HG03432 (cell line): ENCODE data around the gene RAB3B.
"Not testable (repeated sequence)": the region's sequence is repeated elsewhere in the genome, so short reads cannot be mapped to it uniquely, and the experiment has no call there.

Source experiments
- ATAC-seq: cut with Tn5 transposase; IDR thresholded peaks from one replicate; pipeline ENCODE4 v1.9.1; 2021; ENCODE audit warnings: mild to moderate bottlenecking, moderate library complexity; ENCODE audit not compliant: unreplicated experiment

The RAB3B gene

DNA sequence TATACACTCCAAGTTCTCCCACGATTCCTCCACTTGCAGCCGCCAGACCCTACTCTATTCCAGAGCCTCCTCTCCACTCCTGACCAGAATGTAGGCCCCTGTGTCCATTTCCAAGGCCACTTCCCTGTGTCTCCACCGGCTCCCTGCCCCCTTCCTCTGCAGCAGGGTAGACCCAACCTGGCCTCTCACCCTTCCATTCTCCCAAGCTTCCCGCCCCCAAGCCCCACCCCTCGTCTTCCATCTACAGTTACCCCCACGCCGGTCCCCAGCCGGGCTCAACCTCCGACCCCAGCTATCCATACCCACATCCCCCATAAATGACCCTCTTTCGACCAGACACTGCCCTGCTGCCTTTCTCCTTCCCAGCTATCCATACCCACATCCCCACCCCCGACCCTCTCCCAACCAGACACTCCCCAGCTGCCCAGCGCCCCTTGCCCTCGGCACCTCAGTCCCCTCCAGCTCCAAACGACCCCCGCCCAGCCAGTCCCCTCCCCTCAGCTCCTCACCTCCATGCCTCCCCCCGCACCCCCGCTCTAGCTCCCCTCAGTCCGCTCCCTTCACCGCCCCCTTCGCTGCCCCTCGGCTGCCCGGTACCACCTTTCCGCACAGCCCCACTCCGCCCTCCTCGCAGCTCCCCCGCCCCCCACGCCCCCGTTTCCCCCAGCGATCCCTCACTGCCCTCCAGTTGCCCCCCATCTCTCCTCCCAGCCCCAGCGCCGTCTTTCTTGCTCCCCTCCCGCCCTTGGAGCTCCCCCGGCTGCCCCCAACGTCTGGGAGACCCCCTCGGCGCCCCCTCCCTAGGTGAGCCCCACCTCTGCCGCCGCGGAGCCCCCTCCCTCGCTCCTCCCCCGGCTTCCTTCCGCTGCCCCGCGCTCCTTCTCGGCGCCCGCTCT is 670 bp downstream of the RAB3B start:
- no peak for ATAC-seq

DNA sequence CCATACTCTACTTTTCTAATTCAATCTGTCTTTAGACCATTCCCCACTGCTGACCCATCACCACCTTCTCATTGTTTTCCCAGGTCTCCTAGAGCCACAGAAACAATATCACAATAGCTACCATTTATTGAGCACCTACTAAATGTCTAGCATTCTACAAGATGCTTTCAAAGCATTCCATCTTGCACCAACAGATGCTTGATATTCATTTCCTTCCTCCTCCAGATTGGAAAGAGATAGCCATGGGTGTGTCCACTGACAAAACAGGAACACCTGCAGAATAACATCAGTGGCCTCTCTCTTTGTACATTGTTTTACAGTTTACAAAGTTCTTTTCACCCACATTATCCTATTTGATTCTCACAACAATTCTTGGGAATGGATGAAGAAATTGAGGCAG is 2.2 kb downstream of the RAB3B start:
- no peak for ATAC-seq

DNA sequence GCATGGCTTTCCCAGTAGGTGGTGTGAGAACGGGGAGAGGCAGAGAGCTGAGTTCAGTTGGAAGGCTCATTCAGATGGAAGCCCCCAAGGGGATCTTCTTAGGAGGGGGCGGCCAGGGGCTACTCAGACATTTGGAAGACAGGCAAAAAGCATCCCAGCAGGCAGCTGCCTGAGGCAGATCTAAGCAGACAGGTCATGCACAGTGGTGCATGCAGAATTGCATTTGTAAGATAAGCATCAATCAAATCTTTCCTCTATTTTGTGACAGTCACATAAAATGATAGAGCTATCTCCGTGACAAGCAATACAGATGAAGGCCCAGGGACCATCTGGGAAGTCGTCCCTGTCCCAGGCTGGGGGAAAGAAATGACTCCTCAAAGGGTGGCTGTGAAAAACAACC is 3.8 kb downstream of the RAB3B start:
- ATAC-seq = no peak

DNA sequence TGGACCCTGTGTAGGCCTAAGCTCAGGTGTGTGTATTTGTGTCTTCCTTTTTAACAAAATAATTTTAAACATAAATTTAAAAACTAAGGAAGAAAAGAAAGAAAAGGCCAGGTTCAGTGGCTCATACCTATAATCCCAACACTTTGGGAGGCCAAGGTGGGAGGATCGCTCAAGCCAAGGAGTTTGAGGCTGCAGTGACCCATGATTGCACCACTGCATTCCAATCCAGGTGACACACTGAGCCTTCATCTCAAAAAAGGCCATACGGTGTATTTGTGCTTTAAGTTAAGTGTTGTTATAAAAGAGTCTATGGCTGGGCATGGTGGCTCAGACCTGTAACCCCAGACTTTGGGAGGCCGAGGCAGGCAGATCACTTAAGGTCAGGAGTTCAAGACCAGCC is 8.3 kb downstream of the RAB3B start:
- ATAC-seq = no peak

DNA sequence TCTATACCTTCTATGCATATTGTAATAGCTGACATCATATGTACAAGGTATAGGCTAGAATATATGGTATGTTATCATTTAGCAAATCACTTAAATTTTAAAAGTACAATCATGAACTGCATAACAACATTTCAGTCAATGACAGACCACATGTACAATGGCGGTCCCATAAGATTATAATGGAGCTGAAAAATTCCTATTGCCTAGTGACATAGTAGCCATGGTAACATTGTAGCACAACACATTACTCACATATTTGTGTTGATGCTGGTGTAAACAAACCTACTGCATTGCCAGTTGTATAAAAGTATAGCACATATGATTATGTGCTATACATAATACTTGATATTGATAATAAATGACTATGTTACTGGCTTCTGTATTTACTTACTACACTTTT is 8.9 kb downstream of the RAB3B start:
- ATAC-seq = no peak

DNA sequence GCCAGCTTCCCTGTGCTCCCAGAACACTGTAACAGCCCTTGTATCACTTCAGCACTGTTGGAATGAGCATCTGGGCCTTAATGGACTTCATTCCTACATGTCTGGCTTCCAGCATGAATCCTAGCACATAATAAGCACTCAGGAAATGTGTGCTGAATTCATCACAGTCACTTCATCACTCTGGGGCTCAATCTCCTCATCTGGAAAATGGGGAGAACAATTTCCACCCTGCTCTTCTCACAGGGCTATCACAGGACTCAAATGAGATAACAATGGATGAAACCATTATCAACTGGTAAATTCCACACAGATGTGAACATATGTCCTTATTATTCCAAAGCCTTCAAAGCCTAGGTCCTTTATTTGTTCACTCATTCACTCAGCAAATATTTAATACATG is 12.4 kb downstream of the RAB3B start:
- ATAC-seq = no peak

DNA sequence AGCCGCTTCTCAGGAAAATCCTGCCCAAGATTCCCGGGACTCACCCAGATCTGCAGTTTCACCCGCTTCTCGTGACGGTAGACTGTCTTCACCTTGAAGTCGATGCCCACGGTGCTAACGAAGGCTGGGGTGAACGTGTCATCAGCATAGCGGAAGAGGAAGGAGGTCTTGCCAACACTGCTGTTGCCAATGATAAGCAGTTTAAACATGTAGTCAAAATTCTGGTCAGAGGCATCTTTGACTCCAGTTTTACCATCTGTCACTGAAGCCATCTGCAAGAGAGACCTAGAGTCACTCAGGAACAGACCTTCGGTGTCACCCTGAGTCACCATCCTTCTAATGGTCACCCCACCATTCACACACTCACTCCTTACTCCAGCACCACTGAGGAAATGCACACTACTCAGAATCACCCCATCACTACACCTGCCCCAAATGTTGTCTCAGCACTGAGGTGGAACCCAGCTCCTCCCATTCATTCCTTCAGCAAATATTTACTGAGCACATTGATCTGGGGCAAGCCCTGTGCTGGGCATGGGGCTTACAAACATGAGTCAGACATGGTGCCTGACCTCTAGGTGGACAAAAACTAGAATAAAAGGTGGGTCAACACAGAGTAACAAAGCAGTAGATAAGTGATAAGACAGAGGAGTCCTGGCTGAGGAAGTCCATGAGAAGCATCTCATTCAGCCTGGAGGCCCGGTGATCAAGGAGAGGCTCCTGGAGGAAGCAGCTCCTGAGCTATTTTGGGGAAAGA is 13.5 kb downstream of the RAB3B start:
- ATAC-seq = no peak

DNA sequence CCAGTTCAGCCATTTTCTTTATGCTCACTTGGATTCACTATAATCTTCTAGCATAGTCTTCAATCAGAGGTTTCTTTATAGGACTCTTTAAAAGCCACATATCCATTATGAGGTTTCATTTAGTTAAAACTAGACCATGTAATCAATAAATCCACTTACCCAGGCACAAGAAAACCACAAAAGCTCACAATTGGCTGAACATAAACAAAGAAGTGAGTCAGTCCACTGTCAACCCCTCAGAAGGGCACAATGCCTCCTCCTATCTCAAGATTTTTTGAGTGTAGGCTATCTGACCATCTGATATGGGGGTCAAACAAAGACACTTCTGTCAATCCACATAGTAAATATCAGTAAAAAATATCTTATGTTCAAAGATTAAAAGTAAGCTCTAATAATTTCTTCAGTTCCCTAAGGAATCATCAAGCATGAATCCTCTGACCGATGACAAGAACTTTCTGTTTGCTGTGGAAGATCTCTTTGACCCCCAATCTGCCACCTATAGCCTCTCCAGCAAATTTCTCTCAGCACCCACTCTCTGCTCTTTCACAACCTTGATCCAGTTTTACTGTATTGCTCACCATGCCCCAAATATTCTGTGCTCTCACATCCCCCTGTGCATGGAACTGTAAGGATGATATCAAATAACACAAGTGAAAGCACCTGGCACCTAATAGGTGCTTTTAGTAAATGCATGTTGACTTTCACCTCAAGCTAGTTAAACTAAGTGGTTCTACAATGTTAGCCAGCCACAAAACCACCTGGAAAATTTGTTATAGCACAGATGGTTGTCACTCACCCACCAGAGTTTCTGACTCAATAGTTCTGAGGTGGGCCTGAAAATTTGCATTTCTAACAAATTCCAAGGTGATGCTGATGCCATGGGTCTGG is 16.7 kb downstream of the RAB3B start:
- peak; percentile 49 for ATAC-seq

DNA sequence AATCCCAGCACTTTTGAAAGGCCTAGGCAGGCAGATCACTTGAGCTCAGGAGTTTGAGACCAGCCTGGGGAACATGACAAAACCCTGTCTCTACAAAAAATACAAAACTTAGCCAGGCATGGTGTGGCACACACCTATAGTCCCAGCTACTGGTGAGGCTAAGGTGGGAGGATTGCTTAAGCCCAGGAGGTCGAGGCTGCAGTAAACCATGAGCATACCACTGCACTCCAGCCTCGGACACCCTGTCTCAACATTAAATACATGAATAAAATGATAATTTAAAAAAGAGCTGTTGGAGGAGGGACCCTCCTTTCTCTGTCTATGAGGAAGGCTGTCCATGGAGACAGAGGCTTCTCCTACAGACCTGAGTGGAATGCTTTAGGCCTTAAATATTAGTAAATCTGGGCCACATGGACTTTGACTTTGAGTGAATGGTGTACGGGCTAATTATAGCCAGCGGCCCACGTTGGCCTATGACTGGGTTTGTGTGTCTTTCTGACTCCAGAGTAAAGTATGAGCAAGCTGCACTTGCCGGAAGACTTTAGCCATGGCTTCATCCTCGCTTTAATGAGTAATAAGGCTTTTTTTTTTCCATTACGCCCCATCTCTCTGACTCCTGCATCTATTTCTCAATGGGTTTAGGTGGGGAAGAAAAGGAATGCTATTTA is 21.3 kb downstream of the RAB3B start:
- ATAC-seq = no peak

DNA sequence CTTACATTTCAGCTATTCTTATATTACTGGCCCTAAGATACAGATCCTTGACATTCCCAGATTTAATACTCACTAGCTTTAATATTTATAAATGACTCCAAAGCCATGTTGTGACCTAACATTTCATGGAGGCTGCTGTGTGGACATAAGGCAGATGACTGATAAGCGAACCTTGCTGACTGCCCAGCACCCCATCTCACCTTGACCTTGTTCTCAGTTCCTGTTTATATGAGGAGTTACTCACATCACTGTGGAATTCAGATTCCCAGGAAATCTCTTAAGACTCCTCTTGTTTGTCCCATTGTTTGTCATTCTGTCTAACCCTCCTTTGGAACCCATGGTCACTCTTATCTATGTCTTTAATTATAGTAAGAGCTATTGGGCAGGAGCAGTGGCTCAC is 21.9 kb downstream of the RAB3B start:
- ATAC-seq = no peak

DNA sequence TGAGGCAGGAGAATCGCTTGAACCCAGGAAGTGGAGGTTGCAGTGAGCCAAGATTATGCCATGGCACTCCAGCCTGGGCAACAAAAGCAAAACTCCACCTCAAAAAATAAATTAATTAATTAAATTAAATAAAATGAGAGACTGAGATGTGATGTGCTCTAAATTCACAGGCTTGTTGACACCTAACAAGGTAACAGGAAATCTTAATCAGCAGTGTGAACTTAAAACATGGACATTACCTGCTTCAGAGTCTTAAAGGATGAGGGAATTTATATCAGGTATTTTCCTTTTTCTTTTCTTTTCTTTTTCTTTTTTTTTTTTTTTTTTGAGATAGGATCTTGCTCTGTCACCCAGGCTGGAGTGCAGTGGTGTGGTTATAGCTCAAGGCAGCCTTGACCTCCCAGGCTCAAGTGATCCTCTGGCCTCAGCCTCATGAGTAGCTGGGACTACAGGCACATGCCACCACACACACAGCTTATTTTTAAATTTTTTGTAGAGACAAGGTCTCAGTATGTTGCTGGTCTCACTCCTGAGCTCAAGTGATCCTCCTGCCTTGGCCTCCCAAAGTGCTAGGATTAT is 23.2 kb downstream of the RAB3B start:
- not testable (repeated sequence) for ATAC-seq

DNA sequence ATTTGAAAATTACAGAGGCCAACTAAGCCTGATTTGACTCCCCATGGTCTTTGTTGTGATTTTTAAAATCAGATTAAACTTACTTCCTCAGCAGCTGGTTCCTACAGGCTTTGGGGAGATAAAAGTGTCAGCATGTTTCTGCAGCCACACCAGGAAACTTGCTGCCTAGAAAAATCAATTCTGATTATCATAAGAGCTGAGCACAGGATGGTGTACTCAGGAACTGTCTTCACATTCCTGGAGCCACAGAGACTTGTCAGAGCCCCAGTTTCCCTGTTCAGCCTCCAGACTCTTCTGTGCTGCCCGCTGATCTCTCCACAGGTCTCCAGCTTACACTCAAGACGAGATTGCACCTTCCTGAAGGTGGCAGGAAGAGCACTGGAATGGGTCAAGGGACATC is 23.9 kb downstream of the RAB3B start:
- no peak for ATAC-seq

DNA sequence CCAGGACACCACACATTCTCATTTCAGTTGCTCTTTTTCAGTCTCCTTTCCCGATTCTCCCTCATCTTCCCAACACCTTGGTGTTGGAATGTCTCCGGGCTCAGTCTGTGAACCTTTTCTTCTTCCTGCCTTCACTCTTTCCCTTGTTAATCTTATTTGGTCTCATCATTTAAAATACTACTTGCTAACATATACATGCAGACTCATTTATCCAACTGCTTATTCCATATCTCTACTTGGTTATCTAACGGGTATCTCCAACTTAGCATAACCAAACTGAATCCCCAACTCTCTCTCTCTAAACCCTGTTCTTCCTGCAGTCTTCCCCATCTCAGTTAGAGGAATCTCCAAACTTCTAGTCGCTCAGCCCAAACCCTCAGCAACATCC is 26.2 kb downstream of the RAB3B start:
- ATAC-seq = no peak

DNA sequence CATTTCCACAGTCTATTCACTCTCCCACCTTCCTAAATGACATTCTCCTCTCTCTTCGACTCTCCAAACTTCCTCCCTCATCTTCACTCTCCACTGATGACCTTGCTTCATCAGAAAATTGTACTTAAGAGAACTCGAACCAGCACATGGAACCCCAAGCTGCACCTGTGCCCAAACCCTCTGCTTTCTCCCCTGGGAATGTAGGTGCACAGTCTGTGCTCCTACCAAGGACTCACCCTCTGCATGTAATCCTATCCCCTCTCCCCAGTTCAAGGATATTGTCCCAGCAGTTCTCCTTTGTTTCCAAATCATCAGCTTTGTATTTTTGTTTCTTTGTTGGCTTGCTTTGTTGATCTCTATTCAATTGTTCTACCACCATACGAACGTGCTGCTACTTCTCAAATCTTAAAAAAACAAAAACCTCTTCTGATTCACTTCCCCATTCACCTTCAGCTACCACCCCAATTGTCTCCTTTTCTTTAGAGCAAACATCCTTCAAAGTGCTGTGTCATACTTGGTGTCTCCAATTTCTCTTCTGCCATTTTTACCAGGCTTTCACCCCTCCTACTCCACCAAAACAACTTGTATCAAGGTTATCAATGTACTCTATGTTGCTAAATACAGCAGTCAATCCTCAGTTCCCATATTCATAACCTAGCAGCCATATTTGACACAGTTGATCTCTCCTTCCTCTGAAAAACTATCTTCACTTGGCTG is 26.8 kb downstream of the RAB3B start:
- no peak for ATAC-seq

DNA sequence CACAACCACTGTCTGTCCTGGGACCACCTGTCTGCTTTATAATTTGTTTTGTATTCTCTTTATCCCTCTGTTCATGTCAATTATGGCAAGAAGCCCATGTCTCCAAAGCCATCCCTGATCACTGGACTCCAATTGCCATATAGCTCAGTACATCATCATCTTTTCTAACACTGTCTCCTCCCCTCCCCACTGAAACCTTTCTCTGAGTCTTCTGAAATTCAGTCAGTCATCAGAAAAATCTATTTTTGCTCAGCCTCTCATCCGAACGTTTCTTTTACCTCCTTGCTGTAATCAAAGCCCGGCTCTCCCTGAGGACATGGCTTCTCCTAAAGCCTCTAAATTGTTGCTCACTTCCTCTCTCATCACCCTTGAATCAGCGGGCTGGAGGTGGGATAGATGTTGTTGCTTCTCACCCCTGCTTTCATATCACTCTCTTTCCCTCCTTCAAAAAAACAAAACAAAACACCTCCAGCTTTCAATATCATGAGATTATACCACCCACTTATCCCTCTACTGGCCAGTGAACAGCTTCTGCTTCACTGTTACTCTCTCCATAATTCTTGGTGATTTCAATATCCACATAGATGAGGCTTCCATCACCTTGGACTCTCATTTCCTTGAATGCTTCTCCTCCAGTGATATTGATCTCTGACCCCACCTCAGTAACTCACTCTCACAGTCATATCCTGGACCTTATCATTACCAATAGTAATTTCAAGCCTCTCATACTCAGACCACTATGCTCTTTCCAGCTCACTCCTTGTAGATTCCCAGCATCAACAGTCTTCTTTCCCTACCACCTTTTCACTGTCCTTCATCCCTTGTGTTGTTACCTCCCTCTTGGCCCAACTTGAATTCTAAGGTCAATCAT is 27.8 kb downstream of the RAB3B start:
- ATAC-seq = no peak

DNA sequence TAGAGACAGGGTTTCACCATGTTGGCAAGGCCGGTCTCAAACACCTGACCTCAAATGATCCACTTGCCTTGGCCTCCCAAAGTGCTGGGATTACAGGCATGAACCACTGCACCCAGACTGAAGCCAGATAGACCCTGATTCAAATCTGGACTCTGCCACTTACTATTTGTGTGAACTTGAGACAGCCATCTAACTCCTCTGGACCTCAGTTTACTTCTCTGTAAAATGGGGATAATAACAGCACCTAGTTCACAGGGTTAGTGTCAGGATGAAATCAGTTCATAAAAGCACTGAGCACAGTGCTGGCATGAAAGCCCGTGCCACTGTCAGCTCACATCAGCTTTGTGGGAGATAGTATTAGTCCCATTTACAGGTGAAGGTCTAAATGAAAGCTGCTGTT is 28.5 kb downstream of the RAB3B start:
- no peak for ATAC-seq

DNA sequence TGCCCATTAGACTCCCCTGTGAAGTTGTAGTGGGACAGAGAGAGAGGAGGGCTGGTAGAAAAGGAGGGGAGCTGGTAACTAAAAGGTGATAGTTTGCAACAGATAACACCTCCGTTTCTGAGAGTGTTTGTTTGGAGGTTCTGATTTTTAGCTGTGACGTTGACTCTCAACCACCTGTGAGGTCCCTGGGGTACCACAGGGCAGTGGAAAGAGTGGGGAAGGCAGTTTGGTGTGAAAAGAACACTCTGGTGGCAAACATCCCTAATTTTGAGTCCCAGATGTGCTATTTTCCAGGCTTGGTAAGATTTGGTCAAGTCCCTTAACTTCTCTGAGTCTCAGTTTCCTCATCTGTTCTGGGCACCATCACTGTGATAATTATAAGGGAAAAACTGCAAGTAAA is 29.3 kb downstream of the RAB3B start:
- no peak for ATAC-seq

DNA sequence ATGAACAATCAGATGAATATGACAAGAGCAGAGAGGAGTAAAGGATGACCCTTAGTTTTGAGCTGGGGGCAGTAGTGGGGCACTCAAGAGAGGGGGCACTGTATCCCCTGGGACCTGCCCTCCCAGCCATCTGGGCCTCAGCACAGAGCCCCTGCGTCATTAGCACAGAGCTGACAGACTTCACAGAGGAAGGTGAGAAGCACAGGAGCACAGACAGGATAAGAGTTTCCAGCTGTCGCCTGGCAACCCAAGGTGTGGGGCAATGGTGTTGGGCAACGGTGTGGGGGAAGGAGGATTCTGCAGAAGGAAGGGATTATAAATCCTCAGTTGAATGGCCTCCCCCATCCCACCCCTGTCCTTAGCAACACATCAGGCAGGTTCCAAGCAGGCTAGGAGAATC is 30.2 kb downstream of the RAB3B start:
- no peak for ATAC-seq

DNA sequence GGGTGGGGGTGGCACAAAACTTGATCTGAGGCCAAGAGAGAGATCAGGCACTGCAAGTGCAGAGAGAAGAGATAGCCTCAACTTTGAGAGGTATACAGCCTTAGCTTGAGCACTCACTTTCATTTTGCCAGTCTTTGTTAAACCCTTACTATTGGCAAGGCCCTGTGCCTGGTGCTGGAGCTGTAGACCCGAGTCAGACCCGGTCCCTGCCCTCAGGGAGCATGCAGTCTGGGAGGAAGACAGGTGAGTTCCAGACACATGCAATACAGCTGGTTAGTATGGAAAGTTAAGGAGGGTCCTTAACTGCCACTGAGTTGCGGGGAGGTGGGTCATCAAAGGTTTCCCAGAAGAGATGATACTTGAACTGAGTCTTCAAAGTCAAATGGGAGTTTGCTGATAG is 31.7 kb downstream of the RAB3B start:
- ATAC-seq = no peak
